ENCODE measurements around the gene BCAM.

BCAM gene

GRCh38 chr19:44845612-44846454, 36.9 kb downstream of the BCAM start, which contains the start of gene NECTIN2:
TSS of gene NECTIN2 (plus strand) at chr19:44846297. CDS start at chr19:44846526, 229 bp downstream.
- peak; percentile 86 for ATAC-seq (ENCODE audit: insufficient read depth, low read depth)
- Histone ChIP-seq H3K4me3 (ENCODE audit: low read depth in 1 of 2, low read length in 2 of 2) (peak within 1 kb of the TSS; percentile 10 to 57; a peak in 3 of 4 replicates), H3K27me3 (ENCODE audit: insufficient read depth, low read length, poor library complexity) (no peaks in the 10 kb centered on the region), H3K9ac (ENCODE audit: low read depth, low read length) (peak within 1 kb of the TSS; percentile 49; the same call in 1 of the 2 replicates), H2AFZ (ENCODE audit: low read depth, low read length) (peak within 1 kb of the TSS; percentile 76), H3K79me2 (ENCODE audit: insufficient read depth, low read length) (no peaks in the 10 kb centered on the region), H3K9me3 (ENCODE audit: insufficient read depth, low read length, severe bottlenecking) (no peaks in the 10 kb centered on the region), H4K20me1 (ENCODE audit: insufficient read depth, low read length) (no peaks in the 10 kb centered on the region; the same call in 1 of the 2 replicates), H3K27ac (ENCODE audit: low read length) (no peak within 1 kb of the TSS), H3K4me1 (ENCODE audit: insufficient read depth, low read length) (peaks cover 26% of the 10 kb centered on the region), H3K4me2 (ENCODE audit: insufficient read depth, low read length) (peak within 1 kb of the TSS; percentile 75), H3K36me3 (ENCODE audit: insufficient read depth, low read length) (no peaks in the 10 kb centered on the region)
- peak; percentile 91 for TF ChIP-seq CTCF (IDR thresholded peaks at IDR 0.05; ENCODE audit: borderline replicate concordance, extremely low read depth, low read length, poor library complexity, severe bottlenecking)
- TF ChIP-seq EZH2 (IDR thresholded peaks at IDR 0.05; ENCODE audit: borderline replicate concordance, low read depth, low read length, severe bottlenecking): no peak
- peak; percentile 81 for DNase-seq

GRCh38 chr19:44846455-44847143, 37.7 kb downstream of the BCAM start:
- H4K20me1 ChIP-seq (ENCODE audit: insufficient read depth, low read length): no peaks in the 10 kb centered on the region; the same call in 1 of the 2 replicates
- H3K4me3 ChIP-seq (ENCODE audit: low read depth in 1 of 2, low read length in 2 of 2): peak overlapping the region; percentile 10 to 57; a peak in 3 of 4 replicates
- H3K9me3 ChIP-seq (ENCODE audit: insufficient read depth, low read length, severe bottlenecking): no peaks in the 10 kb centered on the region
- no peaks in the 10 kb centered on the region for H3K79me2 ChIP-seq (ENCODE audit: insufficient read depth, low read length)
- peaks cover 26% of the 10 kb centered on the region for H3K4me1 ChIP-seq (ENCODE audit: insufficient read depth, low read length)
- DNase-seq (no peak), ATAC-seq (ENCODE audit: insufficient read depth, low read depth) (no peak)
- no peak overlapping the region for H3K27ac ChIP-seq (ENCODE audit: low read length)
- peak overlapping the region; percentile 58; the same call in 1 of the 2 replicates for H2AFZ ChIP-seq (ENCODE audit: low read depth, low read length)
- H3K4me2 ChIP-seq (ENCODE audit: insufficient read depth, low read length): peak overlapping the region; percentile 75
- no peaks in the 10 kb centered on the region for H3K27me3 ChIP-seq (ENCODE audit: insufficient read depth, low read length, poor library complexity)
- TF ChIP-seq CTCF (IDR thresholded peaks at IDR 0.05; ENCODE audit: borderline replicate concordance, extremely low read depth, low read length, poor library complexity, severe bottlenecking) (no peak), EZH2 (IDR thresholded peaks at IDR 0.05; ENCODE audit: borderline replicate concordance, low read depth, low read length, severe bottlenecking) (no peak)
- peak overlapping the region; percentile 49; the same call in 1 of the 2 replicates for H3K9ac ChIP-seq (ENCODE audit: low read depth, low read length)
- H3K36me3 ChIP-seq (ENCODE audit: insufficient read depth, low read length): no peaks in the 10 kb centered on the region

GRCh38 chr19:44847144-44848035, 38.5 kb downstream of the BCAM start:
- peaks cover 26% of the 10 kb centered on the region for H3K4me1 ChIP-seq (ENCODE audit: insufficient read depth, low read length)
- H3K4me2 ChIP-seq (ENCODE audit: insufficient read depth, low read length): peak overlapping the region; percentile 75
- H3K36me3 ChIP-seq (ENCODE audit: insufficient read depth, low read length): no peaks in the 10 kb centered on the region
- DNase-seq (no peak), ATAC-seq (ENCODE audit: insufficient read depth, low read depth) (no peak)
- no peak overlapping the region for H2AFZ ChIP-seq (ENCODE audit: low read depth, low read length)
- H3K27me3 ChIP-seq (ENCODE audit: insufficient read depth, low read length, poor library complexity): no peaks in the 10 kb centered on the region
- TF ChIP-seq EZH2 (IDR thresholded peaks at IDR 0.05; ENCODE audit: borderline replicate concordance, low read depth, low read length, severe bottlenecking) (no peak), CTCF (IDR thresholded peaks at IDR 0.05; ENCODE audit: borderline replicate concordance, extremely low read depth, low read length, poor library complexity, severe bottlenecking) (no peak)
- no peak overlapping the region for H3K9ac ChIP-seq (ENCODE audit: low read depth, low read length)
- no peaks in the 10 kb centered on the region for H3K79me2 ChIP-seq (ENCODE audit: insufficient read depth, low read length)
- H3K4me3 ChIP-seq (ENCODE audit: low read depth in 1 of 2, low read length in 2 of 2): no peak overlapping the region; a peak in 1 of 4 replicates
- no peaks in the 10 kb centered on the region; the same call in 1 of the 2 replicates for H4K20me1 ChIP-seq (ENCODE audit: insufficient read depth, low read length)
- H3K27ac ChIP-seq (ENCODE audit: low read length): no peak overlapping the region
- no peaks in the 10 kb centered on the region for H3K9me3 ChIP-seq (ENCODE audit: insufficient read depth, low read length, severe bottlenecking)
